A549 (cell line): Measurements from ENCODE around the gene ZNF439.

Experiments
- CHD4 ChIP-seq: fragments of 200-600 bp; sonication (generic); IDR thresholded peaks from 2 replicates; pipeline ENCODE4 v1.6.1; 2016; ENCODE audit warnings: antibody characterized with exemption, mild to moderate bottlenecking, borderline replicate concordance
- CTCF ChIP-seq: fragments of >200 bp; sonication (Bioruptor Twin); formaldehyde crosslinking; IDR thresholded peaks from 3 replicates; pipeline ENCODE4 v1.5.1; 2016
- E2F6 ChIP-seq: IDR thresholded peaks from 2 replicates; pipeline ENCODE4 v1.6.1; 2012; ENCODE audit warnings: low read depth, borderline replicate concordance
- HOXA7 ChIP-seq: fragments of 250-450 bp; sonication (Bioruptor Pico); IDR thresholded peaks from 2 replicates; pipeline ENCODE4 v1.5.0; 2020; ENCODE audit warnings: mild to moderate bottlenecking, moderate library complexity
- JUNB ChIP-seq: fragments of >200 bp; sonication (Bioruptor Twin); formaldehyde crosslinking; IDR thresholded peaks from 2 replicates; pipeline ENCODE4 v1.6.1; 2016
- MAX ChIP-seq: IDR thresholded peaks from 2 replicates; pipeline ENCODE4 v1.6.1; 2012
- RCOR1 ChIP-seq: fragments of 150-350 bp; IDR thresholded peaks from 2 replicates; pipeline ENCODE4 v1.6.1; 2014; ENCODE audit warnings: antibody characterized with exemption, low read length, low read depth
- ZSCAN20 ChIP-seq: fragments of 250-450 bp; sonication (Bioruptor Pico); IDR thresholded peaks from 2 replicates; pipeline ENCODE4 v1.8.0; 2022; ENCODE audit warnings: mild to moderate bottlenecking, moderate library complexity

GRCh38 chr19:11861301-11861700, 12.8 kb downstream of the ZNF439 start:
- TF ChIP-seq RCOR1 = no peak
- TF ChIP-seq E2F6 = no peak
- TF ChIP-seq CTCF = no peak
- no peak for TF ChIP-seq HOXA7
- TF ChIP-seq ZSCAN20 (CRISPR knock-in tag) = no peak
- no peak for TF ChIP-seq MAX
- TF ChIP-seq CHD4 = no peak
- TF ChIP-seq JUNB = no peak
